ENCODE data around the gene COMMD6. TPM values are rescaled to one million over a fixed set of nuclear protein-coding genes. Genes with fewer than 3 reads are reported as not detected.

Gene COMMD6
- total RNA-seq, 1 experiment from 2014 or later, result 118 TPM

- H3K4me2 ChIP-seq, result no peak overlapping the region
- no peak overlapping the region for H2AFZ ChIP-seq
- H3K4me3 ChIP-seq, result no peak overlapping the region
- H3K79me2 ChIP-seq (ENCODE audit: low read depth), result peaks cover 26% of the 10 kb centered on the region
- TF ChIP-seq EZH2 (IDR thresholded peaks at IDR 0.05; ENCODE audit: low read depth) (no peak), CTCF (conservative IDR thresholded peaks at IDR 0.05) (no peak)
- H3K36me3 ChIP-seq (ENCODE audit: low read depth), result peaks cover 4% of the 10 kb centered on the region; the same call in 1 of the 2 replicates
- intact Hi-C loops (cut with micrococcal nuclease; ENCODE audit: unreplicated experiment), result no loop called here
- no peak for DNase-seq
- CTCF ChIA-PET, result no interaction called here
- BruUV-seq (replicated peaks), result no TSS peak
- H3K9me2 ChIP-seq (ENCODE audit: insufficient read depth), result no peaks in the 10 kb centered on the region
- no peaks in the 10 kb centered on the region for H4K20me1 ChIP-seq (ENCODE audit: insufficient read depth)
- POLR2A ChIA-PET (ENCODE audit: unreplicated experiment), result no interaction called here
- peaks cover 3% of the 10 kb centered on the region; the same call in 1 of the 2 replicates for H3F3A ChIP-seq (ENCODE audit: insufficient read depth, low read depth)
- peaks cover 14% of the 10 kb centered on the region for H3K4me1 ChIP-seq (replicated peaks; ENCODE audit: insufficient read depth)
- H3K27ac ChIP-seq, result no peak overlapping the region
- H3K9me3 ChIP-seq (ENCODE audit: insufficient read depth, low read depth), result no peaks in the 10 kb centered on the region
- H3K27me3 ChIP-seq (ENCODE audit: insufficient read depth, low read depth), result no peaks in the 10 kb centered on the region
Measured at GRCh38 chr13:75533861-75534260, 3.8 kb downstream of the COMMD6 start.

- Histone ChIP-seq H3K27me3 (ENCODE audit: insufficient read depth, low read depth) (no peaks in the 10 kb centered on the region), H3K36me3 (ENCODE audit: low read depth) (peaks cover 15% of the 10 kb centered on the region; the same call in 1 of the 2 replicates), H3K4me1 (replicated peaks; ENCODE audit: insufficient read depth) (no peaks in the 10 kb centered on the region), H3K4me3 (no peak overlapping the region), H3K9me2 (ENCODE audit: insufficient read depth) (no peaks in the 10 kb centered on the region), H2AFZ (no peak overlapping the region), H3K27ac (no peak overlapping the region), H3F3A (ENCODE audit: insufficient read depth, low read depth) (no peaks in the 10 kb centered on the region), H3K4me2 (no peak overlapping the region), H3K9me3 (ENCODE audit: insufficient read depth, low read depth) (no peaks in the 10 kb centered on the region), H3K79me2 (ENCODE audit: low read depth) (peaks cover 5% of the 10 kb centered on the region; the same call in 1 of the 2 replicates), H4K20me1 (ENCODE audit: insufficient read depth) (no peaks in the 10 kb centered on the region)
- TF ChIP-seq EZH2 (IDR thresholded peaks at IDR 0.05; ENCODE audit: low read depth) (no peak), CTCF (conservative IDR thresholded peaks at IDR 0.05) (no peak)
- CTCF ChIA-PET, result no interaction called here
- DNase-seq, result no peak
- BruUV-seq (replicated peaks), result no TSS peak
- intact Hi-C loops (cut with micrococcal nuclease; ENCODE audit: unreplicated experiment), result no loop called here
- POLR2A ChIA-PET (ENCODE audit: unreplicated experiment), result no interaction called here
Measured at GRCh38 chr13:75530549-75530961, 7.1 kb downstream of the COMMD6 start.

- POLR2A ChIA-PET (ENCODE audit: unreplicated experiment), result no interaction called here
Measured at GRCh38 chr13:75521956-75522355, 15.7 kb downstream of the COMMD6 start.

More at GRCh38 chr13:75521956-75522355, 15.7 kb downstream of the COMMD6 start:
- Histone ChIP-seq H3K4me2 (no peak overlapping the region), H3K27ac (no peak overlapping the region), H3K79me2 (ENCODE audit: low read depth) (no peaks in the 10 kb centered on the region), H3K36me3 (ENCODE audit: low read depth) (0 out of 2 replicates have a peak, but pooled peaks cover 4% of the 10 kb centered on the region), H3F3A (ENCODE audit: insufficient read depth, low read depth) (no peaks in the 10 kb centered on the region), H3K4me3 (no peak overlapping the region), H2AFZ (no peak overlapping the region), H3K4me1 (replicated peaks; ENCODE audit: insufficient read depth) (no peaks in the 10 kb centered on the region), H3K9me3 (ENCODE audit: insufficient read depth, low read depth) (no peaks in the 10 kb centered on the region), H3K9me2 (ENCODE audit: insufficient read depth) (no peaks in the 10 kb centered on the region; the same call in 1 of the 2 replicates), H3K27me3 (ENCODE audit: insufficient read depth, low read depth) (no peaks in the 10 kb centered on the region), H4K20me1 (ENCODE audit: insufficient read depth) (no peaks in the 10 kb centered on the region)
- TF ChIP-seq EZH2 (IDR thresholded peaks at IDR 0.05; ENCODE audit: low read depth) (no peak), CTCF (conservative IDR thresholded peaks at IDR 0.05) (no peak)
- CTCF ChIA-PET, result interaction anchor here (0.6 kb wide), 1 partner anchor 153 kb away, joined by 3 read pairs; no protein-coding TSS in a partner anchor
- intact Hi-C loops (cut with micrococcal nuclease; ENCODE audit: unreplicated experiment), result no loop called here
- DNase-seq, result no peak
- BruUV-seq (replicated peaks), result no TSS peak

All from PC-9 (cell line).